Measurements from ENCODE around the gene NR2F1. TPM values are rescaled to one million over a fixed set of nuclear protein-coding genes. Genes with fewer than 3 reads are reported as not detected.

Gene NR2F1
- total RNA-seq, 1 donor from 2014 or later: 1.9 TPM

DNA sequence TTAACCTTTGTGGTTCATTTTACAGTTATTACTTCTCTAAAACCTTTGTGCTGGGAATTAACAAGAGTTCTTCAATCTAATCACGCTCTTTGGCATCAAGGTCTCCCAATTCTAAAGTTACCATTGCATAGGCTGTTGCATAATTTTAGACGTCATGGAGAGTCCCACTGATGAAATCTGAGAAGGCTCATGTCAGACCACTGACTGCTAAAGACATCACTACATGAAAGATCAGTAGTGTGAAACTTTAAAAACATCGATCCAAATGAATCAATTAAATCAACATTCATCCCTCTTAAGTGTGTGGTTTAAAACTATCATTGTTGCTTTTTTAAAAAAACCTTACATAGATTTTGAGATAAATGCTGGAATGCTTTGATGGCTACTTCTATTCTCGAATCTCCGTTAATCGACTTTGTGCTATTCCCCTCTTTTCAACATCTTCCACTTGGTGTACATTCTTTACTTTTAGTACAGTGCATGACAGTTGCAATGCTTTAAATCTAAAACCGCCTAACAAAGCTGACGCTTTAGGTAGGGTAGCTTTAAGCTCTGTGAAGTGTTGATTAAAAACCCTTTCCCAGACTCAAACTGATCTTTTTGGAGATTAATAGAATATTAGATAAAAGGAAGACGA, 33.6 kb downstream of the NR2F1 start:
- intact Hi-C loops (cut with micrococcal nuclease): no loop called here
- no peak for ATAC-seq
- DNase-seq: no peak

DNA sequence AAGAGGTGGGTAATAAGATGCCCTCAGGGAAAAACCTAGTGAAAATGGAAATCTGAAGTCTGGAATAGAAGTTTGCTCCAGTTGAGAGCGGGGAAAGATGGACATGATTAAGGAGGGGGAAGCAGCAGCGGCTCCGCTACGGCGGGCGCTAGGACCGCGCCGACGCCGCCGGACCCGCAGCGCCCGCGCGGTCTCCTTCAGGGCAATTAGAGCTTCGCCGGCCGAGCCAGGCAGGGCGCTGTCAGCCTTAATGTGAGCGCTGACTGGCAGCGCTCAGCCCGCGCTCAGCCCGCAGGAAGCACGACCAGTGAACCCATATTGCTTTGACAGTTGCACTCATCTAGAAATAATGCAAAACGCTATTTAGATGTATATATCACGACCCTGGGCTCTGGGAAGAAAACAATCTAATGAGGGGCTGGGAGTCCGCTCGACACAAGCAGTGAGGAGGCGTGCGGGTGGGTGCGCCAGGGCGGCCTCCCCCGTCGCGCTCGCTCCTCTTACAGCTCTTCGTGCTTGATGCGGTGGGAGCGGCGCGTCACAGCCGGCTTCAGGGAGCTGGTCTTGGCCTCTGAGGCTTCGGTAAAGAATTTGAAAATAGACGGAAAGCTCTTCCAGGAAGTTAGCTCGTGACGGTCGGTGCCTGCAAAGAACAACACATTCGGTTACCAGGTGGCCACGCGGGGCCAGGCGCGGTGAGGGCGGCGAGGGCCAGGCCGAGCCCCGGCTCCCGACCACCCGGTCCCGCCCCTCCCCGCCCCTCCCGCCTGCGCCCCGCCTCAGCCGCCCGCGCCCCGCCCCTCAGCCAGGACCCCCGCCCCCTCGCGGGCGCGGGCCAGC, 37.7 kb downstream of the NR2F1 start:
- intact Hi-C loops (cut with micrococcal nuclease): no loop called here
- ATAC-seq (peak; percentile 94), DNase-seq (peak; percentile 81)

DNA sequence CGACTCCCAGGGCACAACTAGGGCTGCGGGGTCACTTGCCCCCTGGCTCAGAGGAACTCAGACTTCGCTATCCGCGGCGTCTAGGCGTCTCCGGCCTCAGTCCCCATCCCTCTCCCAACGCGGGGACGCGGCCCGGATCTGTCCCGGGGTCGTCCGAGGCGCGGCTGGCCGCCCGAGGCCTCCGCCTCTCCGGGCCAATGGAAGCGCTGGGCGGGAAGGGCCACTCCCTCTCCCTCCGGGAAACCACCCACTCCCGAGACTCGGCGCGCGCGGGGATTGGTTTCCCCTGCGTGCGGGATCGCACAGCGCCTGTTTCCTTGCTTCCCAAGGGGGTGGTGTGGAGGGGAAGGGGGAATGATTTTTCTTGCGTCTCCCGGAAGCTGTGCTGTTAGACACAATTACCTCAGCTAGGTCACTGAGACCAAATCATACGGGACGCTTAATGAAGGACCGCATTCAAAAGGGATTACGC, 38.3 kb downstream of the NR2F1 start:
- ATAC-seq (peak; percentile 96), DNase-seq (peak; percentile 89)
- intact Hi-C loops (cut with micrococcal nuclease): no loop called here

DNA sequence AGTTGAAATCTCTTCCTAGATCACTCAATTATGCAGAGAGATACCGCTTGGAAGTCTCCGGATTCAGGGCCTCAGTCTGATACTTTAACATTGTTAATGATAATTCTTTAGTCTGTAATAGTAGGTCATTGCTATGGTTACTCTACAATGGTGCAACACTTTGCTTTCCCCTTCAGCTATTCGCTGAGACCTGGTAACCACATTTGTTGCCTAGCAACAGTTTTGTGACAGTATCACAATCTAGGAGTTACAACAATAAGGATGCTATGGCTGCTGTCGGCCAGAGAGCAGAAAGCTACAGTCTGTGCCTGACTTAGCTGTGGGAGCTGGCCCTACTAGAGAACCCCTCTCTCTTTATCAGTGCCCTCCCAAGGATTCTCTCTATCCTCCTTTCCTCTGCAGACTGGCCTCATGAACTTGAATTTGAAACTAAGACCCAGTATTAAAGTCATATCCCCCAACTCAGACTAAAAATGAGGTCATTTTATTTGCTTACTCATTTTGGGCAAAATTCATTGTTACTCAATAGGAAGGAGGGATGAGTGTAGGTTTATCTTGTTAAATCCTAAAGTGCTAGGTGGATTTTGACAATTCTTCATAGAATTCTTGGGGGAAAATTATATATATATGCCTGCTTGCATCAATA, 39.3 kb downstream of the NR2F1 start:
- ATAC-seq: no peak
- DNase-seq: no peak
- intact Hi-C loops (cut with micrococcal nuclease): no loop called here

DNA sequence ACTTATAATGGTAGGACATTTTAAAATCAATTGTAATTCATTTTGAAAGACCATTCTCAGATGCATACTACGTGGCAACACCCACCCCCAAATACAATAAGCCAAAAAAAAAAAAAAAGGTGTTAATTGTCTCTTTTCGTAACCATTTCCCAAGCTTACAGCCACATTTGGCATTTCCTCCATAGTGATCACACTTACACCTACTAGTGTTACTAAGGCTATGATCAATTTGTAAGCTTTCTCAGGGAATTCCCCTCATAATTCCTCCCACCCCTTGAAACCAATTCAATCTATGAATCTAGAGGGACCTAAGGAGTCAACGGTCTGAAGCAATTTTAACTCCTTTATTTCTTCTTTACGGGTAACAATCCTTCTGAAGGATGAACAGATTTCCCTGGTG, 40.1 kb downstream of the NR2F1 start:
- intact Hi-C loops (cut with micrococcal nuclease): no loop called here
- DNase-seq (no peak), ATAC-seq (no peak)

DNA sequence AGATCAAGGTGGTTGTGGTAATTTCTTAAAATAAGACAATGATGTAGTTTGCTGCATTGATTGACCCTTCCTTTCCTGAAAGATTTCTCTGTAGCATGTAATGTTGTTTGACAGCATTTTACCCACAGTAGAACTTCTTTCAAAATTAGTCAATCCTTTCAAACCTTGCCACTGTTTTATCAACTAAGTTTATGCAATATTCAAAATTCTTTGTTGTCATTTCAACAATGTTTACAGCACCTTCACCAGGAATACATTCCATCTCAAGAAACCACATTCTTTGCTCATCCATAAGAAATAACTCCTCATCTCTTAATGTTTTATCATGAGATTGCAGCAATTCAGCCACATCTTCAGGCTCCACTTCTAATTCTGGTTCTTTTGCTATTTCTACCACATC, 43.8 kb downstream of the NR2F1 start:
- intact Hi-C loops (cut with micrococcal nuclease): no loop called here
- ATAC-seq (no peak), DNase-seq (no peak)

DNA sequence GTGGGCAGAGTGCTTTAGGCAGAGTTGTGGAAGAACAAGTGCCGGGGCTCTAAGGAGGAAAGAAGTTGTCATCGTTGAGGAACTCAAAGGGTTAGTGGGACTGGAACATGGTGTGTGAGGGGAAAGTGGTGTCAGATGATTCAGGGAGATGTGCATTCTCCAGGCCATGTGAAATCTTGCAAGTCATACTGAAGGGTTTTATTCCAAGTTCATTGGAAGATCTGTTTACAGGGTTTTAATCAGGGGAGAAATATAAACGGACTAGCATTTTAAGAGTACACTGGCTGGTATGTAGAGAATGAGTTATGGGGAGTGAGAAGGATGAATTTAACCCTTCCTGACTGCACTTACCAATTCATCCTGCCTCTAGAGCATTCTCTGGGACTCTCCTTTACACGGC, 49.3 kb downstream of the NR2F1 start:
- no peak for ATAC-seq
- DNase-seq: no peak
- intact Hi-C loops (cut with micrococcal nuclease): no loop called here

DNA sequence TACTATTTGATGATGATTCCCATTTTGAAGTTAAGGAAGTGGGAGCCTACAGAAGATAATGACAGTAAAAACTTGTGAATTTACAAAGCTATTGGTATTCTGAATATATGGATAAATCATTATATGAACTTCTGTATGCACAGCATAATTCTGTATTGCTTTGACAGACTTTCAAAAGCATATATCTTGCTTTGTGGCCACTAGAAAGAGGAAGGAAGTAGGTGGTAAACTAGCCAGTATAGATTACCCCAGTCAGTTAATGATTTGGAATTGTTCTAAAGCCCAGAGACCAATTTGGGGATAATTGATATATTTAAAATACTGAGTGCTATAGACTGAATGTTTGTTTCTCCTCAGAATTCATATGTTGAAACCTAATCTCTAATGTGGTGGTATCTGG, 53.0 kb downstream of the NR2F1 start:
- intact Hi-C loops (cut with micrococcal nuclease): no loop called here
- no peak for DNase-seq
- no peak for ATAC-seq

DNA sequence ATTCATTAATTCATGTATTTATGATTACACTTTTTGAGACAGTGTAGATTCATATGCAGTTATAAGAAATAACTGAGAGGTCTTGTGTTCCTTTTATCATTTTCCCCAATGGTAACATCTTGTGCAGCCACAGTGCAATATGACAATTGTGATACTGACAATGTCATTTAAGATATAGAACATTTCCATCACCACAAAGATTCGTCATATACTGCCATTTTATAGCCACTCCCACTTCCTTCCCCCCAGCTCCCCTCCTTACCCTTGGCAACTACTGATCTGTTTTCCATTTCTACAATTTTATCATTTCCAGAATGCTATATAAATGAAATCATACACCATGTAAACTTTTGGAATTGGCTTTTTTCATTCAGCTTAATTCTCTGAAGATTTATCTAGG, 53.8 kb downstream of the NR2F1 start:
- intact Hi-C loops (cut with micrococcal nuclease): no loop called here
- no peak for DNase-seq
- ATAC-seq: no peak

DNA sequence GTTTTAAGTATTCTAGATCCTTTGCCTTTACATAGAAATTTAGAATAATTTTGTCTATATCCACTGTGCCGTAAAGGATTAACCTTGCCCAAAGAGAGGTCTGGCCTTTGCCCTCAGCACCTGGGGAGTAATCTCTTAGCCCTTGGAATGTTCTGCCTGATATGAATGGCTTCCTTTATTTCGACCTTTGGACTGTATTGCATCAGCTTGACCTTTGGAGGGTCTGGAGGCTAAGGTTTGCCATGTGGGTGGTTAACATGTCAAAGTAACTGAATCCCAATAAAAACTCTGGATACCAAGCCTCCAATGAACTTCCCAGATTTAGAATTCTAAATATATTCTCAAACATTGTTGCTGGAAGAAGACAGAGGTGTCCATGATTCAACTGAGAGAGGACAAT, 54.7 kb downstream of the NR2F1 start:
- ATAC-seq: no peak
- intact Hi-C loops (cut with micrococcal nuclease): no loop called here
- DNase-seq: no peak

DNA sequence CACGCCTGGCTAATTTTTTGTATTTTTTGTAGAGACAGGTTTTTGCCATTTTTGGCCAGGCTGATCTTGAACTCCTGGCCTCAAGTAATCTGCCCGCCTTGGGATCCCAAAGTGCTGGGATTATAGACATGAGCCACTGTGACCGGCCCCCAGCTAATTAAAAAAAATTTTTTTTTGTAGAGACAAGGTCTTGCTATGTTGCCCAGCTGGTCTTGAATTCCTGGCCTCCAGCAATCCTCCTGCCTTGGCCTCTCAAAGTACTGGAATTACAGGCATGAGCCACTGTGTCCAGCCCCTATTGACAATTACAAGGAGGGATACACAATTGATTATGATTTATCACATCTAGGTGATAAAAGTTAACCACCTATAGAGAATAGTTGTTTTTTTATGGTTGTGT, 59.5 kb downstream of the NR2F1 start:
- ATAC-seq (no peak), DNase-seq (no peak)
- intact Hi-C loops (cut with micrococcal nuclease): no loop called here

Other genes starting within 250 kb of the NR2F1 start
- 0.57 TPM for gene NR2F1-AS1, start 2.0 kb upstream of the NR2F1 start, total RNA-seq
- gene POU5F2, start 158.4 kb downstream of the NR2F1 start, total RNA-seq: 0.30 TPM

All from left ventricle myocardium superior (tissue), 1 donor.